Kidney epithelial cell (primary cell): Measurements from ENCODE around the gene KCNK4. TPM values are rescaled to one million over a fixed set of nuclear protein-coding genes. Genes with fewer than 3 reads are reported as not detected.

Source experiments
- DNase-seq: peaks from one replicate; pipeline ENCODE4 v3.0.0-alpha.2; 2010; ENCODE audit warnings: low read depth
- H3K27me3 ChIP-seq: 2 replicates; pipeline ENCODE4 v1.6.0; 2011; ENCODE audit warnings: low read length; ENCODE audit not compliant: control insufficient read depth, insufficient read depth
- H3K36me3 ChIP-seq: 2 replicates; pipeline ENCODE4 v1.5.1; 2011; ENCODE audit warnings: low read length; ENCODE audit not compliant: control insufficient read depth, insufficient read depth
- H3K4me3 ChIP-seq: 2 replicates; pipeline ENCODE4 v1.5.1; 2011; ENCODE audit warnings: low read depth, mild to moderate bottlenecking, control low read depth, low read length
- CTCF ChIP-seq: IDR thresholded peaks from 2 replicates; pipeline ENCODE4 v1.5.1; 2011; ENCODE audit warnings: mild to moderate bottlenecking, moderate library complexity, low read length, control low read depth, inconsistent platforms; ENCODE audit not compliant: insufficient read depth, poor library complexity, severe bottlenecking
- total RNA-seq: library from RNA; depleted of rRNA; stranded (reverse); fragments of >200 nt; gene quantifications from 2 replicates; pipeline ENCODE4 v1.2.3, GENCODE V29; 2015

KCNK4 gene
- total RNA-seq, 1 donor from 2014 or later = not detected

GRCh38 chr11:64290352-64291261 is 495 bp upstream of the KCNK4 start:
- no peak for TF ChIP-seq CTCF
- Histone ChIP-seq H3K36me3 (peaks cover 1% of the 10 kb centered on the region), H3K4me3 (no peak overlapping the region), H3K27me3 (peaks cover 50% of the 10 kb centered on the region)
- no peak for DNase-seq

GRCh38 chr11:64291752-64292459 is 804 bp downstream of the KCNK4 start:
- peaks cover 63% of the 10 kb centered on the region for H3K27me3 ChIP-seq
- no peak overlapping the region for H3K4me3 ChIP-seq
- no peak for DNase-seq
- TF ChIP-seq CTCF = no peak
- peaks cover 1% of the 10 kb centered on the region for H3K36me3 ChIP-seq

- no peak for DNase-seq
- Histone ChIP-seq H3K4me3 (peak overlapping the region; percentile 7), H3K36me3 (peaks cover 1% of the 10 kb centered on the region), H3K27me3 (peaks cover 71% of the 10 kb centered on the region)
- no peak for TF ChIP-seq CTCF
Observed at GRCh38 chr11:64292460-64293254, 1.6 kb downstream of the KCNK4 start.

GRCh38 chr11:64294774-64295173 is 3.7 kb downstream of the KCNK4 start:
- TF ChIP-seq CTCF = no peak
- no peak for DNase-seq
- H3K36me3 ChIP-seq = no peaks in the 10 kb centered on the region
- H3K27me3 ChIP-seq = peaks cover 91% of the 10 kb centered on the region
- H3K4me3 ChIP-seq = no peak overlapping the region

- Histone ChIP-seq H3K36me3 (no peaks in the 10 kb centered on the region), H3K4me3 (no peak overlapping the region), H3K27me3 (peaks cover 93% of the 10 kb centered on the region)
- TF ChIP-seq CTCF = no peak
- DNase-seq = no peak
Observed at GRCh38 chr11:64295760-64296159, 4.7 kb downstream of the KCNK4 start.
